GM18907 (cell line): Measurements from ENCODE around the gene CCNDBP1.
A peak's percentile ranks its signal among the peaks of the same experiment; 100 is the strongest.
"Not testable (repeated sequence)": the region's sequence is repeated elsewhere in the genome, so short reads cannot be mapped to it uniquely, and the experiment has no call there.

Experiments
- ATAC-seq: cut with Tn5 transposase; IDR thresholded peaks from one replicate; pipeline ENCODE4 v1.9.1; 2021; ENCODE audit warnings: mild to moderate bottlenecking, moderate library complexity; ENCODE audit not compliant: unreplicated experiment

Gene CCNDBP1, protein sequence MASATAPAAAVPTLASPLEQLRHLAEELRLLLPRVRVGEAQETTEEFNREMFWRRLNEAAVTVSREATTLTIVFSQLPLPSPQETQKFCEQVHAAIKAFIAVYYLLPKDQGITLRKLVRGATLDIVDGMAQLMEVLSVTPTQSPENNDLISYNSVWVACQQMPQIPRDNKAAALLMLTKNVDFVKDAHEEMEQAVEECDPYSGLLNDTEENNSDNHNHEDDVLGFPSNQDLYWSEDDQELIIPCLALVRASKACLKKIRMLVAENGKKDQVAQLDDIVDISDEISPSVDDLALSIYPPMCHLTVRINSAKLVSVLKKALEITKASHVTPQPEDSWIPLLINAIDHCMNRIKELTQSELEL

DNA sequence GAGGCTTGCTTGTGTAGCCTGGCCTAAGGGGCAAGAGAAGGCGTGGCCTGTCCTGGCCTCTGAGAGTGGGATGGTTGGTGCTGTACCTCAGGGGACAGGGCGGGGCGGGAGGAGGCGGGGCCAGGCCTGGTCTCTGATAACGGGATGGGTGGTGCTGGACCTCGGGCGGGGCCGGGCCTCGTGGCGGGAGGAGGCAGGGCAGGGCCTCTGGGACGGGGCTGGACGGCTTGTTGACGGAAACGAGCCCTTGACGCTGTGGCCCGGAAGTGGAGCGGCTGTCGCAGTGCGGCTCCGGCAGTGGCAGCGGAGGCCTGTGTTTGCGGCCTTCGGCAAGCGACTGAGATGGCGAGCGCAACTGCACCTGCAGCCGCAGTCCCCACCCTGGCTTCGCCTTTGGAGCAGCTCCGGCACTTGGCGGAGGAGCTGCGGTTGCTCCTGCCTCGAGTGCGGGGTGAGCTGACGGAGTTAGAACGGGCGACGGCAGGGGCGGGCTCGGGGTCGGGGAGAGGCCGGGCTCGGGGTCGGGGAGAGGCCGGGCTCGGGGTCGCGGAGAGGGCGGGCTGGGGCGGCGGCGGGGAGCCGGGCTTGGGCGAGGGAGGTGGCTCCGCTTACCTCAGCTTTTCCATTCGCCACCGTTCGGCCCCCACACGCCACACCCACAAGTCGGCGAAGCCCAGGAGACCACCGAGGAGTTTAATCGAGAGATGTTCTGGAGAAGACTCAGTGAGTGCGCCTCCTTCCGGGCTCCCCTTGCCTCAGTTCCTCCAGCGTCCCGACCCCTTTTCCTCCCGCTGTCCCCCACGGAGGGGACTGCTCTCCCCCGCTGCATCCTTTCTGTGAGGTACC, at the start of gene CCNDBP1:
CCNDBP1 (plus strand) TSS at position 247 of the 846 bp plus-strand sequence; CDS start at position 343, 96 bp downstream.
- peak; percentile 90 for ATAC-seq

DNA sequence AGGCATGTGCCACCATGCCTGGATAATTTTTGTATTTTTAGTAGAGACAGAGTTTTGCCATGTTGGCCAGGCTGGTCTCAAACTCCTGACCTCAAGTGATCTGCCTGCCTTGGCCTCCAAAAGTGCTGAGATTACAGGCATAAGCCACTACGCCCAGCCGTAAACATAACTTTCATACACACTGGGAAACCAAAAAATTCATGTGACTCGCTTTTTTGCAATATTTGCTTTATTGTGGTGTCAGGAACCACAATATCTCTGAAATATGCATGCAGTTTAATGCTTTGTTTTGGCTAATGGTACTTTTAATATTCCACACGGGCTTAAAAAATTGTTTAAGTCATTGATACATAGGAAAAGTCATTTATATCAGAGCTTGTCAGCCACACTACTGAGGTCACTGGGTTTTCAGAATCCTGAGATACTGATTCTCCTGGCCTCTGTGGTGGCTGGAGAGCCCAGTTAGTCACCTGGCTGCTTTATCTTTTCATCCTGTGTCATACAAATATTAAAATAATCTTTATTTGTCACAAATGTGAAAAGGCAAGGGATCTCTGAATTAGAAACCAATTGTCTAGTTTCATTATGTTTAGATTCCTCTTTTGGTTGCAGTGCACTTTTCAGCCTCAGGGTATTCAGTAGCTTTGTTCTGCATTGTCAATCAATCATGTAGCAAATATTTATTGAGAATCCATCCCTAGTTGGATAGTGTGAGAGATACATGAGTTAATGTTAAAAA, 41.8 kb upstream of the CCNDBP1 start:
- ATAC-seq = no peak

DNA sequence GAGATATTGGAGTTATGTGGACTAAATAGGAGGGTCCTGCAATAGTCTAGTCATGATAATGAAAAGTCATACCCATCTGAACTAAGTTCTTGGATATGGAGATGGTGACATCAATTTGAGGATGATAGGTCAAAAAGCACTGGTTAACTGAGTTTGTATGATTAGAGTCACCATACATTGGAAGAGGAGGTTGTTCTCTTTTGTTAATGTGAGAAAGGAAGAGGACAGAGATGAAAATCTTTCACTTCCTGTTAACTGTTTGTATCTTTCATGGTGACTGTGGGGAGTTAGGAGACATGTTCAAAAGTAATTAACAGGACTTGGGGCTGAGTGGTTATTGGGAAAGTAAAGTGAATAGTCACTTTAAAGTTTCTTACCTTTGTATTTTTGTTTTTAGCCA, 40.7 kb upstream of the CCNDBP1 start:
- ATAC-seq = no peak

DNA sequence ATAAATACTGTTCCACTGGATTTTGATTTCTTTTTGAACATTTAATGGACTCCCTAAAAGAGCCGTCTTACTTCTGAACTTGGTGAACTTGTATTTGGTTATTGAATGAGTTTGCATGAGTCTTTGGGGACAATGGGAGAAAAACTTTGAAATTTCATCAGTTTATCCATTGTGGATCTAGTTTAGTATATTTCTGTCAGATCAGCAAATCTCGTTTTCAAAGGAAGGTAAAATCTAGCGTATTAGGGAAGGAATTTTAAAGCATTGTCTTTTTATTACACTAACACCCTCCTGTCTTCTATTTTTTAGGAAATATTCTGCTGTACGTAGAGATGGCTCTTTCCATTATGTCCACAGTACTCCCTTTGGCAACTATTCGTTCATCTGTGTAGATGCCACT, 39.0 kb upstream of the CCNDBP1 start:
- ATAC-seq = no peak

DNA sequence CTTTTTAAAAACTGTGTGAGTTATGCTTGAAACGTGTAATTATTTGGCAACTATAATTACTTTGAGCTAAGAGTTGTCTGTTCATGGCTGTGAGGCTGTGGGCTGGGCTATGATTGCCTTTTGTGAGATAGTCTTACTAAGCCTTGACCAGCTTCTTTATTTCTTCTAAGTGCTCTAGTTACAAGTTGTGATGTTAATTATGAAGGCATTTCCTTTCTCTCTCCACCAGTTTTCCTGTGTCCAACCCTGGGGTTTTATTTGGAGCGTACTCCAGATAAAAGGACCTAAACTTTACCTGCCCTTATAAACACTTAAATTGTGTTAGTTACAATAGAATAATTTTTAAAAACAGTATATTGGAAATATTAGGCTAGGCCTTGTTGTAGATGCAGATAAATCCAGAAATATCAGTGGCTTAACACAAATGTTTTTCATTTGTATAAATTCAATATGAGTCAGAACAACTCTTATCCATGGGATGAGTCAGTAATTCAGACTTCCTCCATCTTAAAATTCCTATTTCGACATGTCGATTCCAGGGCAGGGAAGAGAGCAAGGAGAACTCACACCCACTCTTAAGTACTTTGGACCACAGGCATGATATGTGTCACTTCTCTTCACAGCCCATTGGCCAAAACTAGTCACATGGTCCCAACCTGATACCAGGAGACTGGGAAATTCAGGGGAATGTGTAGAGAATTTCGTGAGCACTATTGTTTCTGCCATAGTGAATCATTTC, 34.8 kb upstream of the CCNDBP1 start:
- no peak for ATAC-seq

DNA sequence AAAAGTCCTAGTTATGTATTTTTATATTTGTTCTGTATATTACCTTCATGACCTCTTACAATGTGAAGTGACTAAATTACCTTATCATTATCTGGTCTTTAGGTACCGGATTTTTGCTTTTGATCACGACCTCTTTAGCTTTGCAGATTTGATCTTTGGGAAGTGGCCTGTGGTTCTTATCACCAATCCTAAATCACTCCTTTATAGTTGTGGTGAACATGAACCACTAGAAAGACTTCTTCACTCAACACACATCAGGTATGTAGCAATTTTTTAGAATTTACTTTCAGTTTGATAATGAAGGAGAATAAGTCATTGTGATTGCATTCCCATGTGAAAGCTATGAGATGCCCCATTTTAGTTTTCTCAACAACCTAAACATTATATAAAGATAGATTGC, 33.5 kb upstream of the CCNDBP1 start:
- no peak for ATAC-seq

DNA sequence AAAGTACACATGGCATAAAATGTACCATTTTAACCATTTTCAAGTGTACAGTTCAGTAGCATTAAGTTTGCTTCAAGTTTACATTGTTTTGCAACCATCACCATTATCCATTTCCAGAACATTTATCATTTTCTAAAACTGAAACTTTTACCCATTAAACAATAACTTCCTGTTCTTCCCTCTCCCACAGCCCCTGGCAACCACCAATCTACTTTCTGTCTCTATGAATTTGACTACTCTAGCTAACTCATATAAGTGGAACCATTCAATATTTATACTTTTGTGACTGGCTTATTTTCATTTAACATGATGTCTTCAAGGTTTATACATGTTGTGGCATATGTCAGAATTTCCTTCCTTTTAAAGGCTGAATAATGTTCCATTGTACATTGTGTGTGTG, 31.9 kb upstream of the CCNDBP1 start:
- ATAC-seq = no peak

DNA sequence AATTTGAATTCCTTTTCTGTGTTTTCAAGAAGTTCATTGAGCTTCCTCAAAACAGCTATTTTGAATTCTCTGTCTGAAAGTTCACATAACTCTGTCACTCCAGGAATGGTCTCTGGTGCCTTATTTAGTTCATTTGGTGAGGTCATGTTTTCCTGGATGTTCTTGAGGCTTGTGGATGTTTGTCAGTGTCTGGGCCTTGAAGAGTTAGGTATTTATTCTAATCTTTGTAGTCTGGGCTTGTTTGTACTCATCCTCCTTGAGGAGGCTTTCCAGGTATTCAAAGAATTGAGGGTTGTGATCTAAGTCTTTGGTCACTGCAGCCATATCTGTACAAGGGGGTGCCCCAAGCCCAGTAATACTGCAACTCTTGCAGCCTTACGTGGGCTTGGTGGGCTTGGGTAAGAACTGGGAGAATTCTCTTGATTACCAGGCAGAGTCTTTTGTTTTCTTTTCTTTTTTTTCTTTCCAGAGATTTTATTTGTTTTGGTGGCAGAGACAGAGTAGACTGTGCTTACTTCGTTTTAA, 19.3 kb upstream of the CCNDBP1 start:
- no peak for ATAC-seq

DNA sequence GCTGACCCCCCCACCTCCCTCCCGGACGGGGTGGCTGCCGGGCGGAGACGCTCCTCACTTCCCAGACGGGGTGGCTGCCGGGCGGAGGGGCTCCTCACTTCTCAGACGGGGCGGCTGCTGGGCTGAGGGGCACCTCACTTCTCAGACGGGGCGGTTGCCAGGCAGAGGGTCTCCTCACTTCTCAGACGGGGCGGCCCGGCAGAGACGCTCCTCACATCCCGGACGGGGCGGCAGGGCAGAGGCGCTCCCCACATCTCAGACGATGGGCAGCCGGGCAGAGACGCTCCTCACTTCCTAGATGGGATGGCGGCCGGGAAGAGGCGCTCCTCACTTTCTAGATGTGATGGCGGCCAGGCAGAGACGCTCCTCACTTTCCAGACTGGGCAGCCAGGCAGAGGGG, 17.9 kb upstream of the CCNDBP1 start:
- not testable (repeated sequence) for ATAC-seq

DNA sequence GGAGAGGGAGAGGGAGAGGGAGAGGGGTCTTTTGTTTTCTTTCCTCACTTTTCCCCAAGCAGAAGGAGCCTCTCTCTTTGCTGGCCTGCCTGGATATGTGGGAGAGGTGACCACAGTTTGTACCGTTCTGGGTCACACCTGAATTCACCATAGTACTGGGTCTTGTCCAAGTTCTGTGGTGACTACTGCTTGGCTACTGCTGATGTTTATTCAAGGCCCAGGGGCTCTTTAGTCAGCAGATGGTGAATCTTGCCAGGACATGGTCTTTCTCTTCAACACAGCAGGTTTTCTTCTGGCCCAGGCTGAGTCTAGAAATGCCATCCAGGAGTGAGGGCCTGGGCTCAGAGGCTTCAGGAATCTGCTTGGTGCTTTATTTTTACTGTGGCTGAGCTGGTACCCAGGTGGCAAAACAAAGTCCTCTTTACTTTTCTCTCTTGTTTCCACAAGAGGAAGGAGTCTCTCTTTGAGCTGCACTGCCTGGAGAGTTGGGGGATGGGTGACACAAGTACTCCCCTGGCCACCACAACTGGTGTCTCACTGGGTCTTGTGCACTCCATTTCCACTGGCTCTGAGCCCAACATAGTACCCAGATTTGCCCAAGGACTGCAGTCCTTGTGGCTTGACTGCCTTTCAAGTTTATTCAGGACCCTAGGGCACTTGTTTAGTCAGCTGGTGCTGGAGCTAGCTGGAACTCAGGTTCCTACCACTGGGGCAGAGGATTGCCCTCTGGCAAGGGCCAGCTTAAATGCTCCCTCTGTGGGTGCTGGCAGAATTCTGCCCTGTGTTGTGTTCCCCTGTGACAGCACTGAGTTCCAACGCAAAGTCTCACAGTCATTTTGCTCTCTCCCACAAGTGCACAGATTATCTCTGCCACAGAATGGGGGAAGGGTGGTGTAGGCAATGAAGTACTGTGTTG, 16.8 kb upstream of the CCNDBP1 start:
- ATAC-seq = no peak

DNA sequence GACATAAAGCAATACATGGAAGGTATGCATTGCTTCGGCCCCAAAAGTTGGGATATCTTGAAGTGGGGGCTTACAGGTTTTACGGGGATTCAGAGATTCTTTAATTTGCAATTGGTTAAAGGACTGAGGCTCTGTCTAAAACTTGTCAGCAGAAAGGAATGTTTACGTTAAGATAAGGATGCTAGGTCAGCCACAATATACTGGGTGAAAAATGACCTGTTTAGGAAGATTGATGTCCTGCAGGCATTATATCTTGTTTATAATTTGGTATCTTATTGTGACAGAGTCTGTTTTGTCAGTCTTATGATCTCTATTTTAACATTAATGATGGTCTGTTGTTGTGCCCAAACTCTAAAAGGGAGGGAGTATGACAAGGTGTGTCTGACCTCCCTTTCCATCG, 15.3 kb upstream of the CCNDBP1 start:
- no peak for ATAC-seq

DNA sequence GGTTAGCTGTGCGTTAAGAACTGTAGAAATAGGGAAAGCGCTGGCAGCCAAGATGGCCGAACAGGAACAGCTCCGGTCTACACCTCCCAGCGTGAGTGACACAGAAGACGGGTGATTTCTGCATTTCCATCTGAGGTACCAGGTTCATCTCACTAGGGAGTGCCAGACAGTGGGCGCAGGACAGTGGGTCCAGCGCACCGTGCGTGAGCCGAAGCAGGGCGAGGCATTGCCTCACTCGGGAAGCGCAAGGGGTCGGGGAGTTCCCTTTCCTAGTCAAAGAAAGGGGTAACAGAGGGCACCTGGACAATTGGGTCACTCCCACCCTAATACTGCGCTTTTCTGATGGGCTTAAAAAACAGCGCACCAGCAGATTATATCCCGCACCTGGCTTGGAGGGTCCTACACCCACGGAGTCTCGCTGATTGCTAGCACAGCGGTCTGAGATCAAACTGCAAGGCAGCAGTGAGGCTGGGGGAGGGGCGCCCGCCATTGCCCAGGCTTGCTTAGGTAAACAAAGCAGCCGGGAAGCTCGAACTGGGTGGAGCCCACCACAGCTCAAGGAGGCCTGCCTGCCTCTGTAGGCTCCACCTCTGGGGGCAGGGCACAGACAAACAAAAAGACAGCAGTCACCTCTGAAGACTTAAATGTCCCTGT, 9.4 kb upstream of the CCNDBP1 start:
- not testable (repeated sequence) for ATAC-seq

DNA sequence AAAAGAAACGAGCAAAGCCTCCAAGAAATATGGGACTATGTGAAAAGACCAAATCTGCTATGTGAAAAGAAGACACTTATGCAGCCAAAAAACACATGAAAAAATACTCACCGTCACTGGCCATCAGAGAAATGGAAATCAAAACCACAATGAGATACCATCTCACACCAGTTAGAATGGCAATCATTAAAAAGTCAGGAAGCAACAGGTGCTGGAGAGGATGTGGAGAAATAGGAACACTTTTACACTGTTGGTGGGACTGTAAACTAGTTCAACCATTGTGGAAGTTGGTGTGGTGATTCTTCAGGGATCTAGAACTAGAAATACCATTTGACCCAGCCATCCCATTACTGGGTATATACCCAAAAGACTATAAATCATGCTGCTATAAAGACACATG, 8.1 kb upstream of the CCNDBP1 start:
- not testable (repeated sequence) for ATAC-seq

DNA sequence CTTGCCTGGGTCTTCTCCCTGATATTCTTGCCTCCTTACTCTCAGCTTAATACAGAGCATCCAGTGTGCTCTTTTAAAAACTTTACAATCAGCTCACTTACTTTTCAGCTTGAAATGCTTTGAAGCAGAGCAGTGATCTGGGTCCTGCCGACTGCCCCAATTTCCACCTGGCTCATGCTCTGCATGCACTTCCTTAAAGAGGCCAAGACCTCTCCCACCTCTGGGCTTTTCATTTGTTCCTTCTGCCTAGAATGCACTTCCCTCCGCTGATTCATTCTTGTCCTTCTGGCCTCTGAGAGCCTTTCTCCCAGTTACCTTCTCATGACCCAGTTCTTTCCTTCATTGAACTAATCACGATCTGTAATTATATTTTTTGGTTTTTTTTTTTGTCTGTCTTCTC, 1.9 kb upstream of the CCNDBP1 start:
- ATAC-seq = no peak

DNA sequence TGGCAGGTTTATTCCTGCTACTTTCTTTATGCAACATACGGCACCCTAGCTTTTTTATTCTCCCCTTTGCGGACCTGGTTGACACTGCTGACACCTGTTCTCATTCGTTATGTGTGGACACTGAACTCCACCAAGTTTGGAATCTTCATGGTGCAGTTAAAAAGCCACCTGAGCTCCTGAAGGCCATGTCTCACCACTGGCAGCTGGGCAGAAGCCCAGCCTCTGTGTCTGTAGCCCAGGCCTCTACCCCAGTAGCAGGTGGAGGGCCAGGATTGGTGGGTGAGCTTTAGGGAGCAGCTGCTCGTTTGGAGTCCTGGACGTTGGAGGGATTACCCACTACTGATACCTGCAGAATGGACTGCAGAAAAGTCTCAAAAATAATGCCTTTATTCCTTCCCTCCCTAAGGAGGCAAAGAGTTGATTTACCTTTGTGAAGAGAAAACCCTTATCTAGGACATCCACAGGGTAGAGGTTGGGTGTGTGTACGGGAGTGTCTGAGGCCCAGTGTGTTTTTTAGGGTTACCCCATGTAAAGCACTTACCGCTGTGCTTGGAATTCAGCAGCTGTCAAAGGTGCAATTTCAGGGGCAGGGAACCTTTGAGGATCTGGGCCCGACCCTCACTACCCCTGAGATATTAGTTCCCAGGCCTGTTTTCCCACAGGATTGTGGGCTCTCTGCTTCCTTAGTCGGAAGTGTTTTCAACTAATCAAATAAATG, 637 bp upstream of the CCNDBP1 start:
- peak; percentile 7 for ATAC-seq

DNA sequence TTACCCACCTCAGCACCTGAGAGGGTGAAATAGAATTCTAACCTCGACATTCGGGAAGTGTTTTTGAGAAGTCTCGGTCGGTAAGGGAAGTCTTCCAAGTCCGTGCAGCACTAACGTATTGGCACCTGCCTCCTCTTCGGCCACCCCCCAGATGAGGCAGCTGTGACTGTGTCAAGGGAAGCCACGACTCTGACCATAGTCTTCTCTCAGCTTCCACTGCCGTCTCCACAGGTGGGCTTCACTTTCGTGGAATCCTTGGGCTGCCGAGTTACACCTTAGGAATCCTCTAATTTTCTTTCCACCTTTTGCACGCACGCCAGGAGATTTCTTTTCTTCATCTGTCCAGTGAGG, 775 bp downstream of the CCNDBP1 start:
- ATAC-seq = peak; percentile 23

DNA sequence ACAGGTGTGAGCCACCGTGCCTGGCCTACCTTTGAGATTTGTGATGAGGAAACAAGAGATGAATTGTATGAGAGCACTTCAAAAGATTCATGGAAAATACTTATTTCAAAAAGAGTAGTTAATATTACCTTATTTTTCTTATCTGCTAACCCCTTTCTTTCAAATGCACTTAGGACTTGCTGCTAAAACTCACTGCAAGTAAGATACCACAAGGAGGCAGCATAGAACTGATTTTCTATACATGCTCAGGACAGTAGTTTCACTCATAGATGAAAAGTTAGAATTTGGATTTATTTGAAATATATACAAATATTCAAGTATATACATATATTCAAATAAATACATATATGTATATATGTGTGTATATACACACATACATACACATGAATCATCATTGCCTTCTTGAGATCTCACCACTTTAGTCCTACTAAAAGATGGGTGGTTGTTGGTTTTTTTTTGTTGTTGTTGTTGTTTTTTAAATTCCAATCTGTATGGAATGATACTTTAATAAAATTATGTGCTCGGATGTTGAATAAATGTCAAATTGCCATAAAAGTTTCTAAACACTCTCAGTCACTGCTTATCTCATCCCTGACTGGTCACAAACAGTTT, 2.4 kb downstream of the CCNDBP1 start:
- no peak for ATAC-seq

DNA sequence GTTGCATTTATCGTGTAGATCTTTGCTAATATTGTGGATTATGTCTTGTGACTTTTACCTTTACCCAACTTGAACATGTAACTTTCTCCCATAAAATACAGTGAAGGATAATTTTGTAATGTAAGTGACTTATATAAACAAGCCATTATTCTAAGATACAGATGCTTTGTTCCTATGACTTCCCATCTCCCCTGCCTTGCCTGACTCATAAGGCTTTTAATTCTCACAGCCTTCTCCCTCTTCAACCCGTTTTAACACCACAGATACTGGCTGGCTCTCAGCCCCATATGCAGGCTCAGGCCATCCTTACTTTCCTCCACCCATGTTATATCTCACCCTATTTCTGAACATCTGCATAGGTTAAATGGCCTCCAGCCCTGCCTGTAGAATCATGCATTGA, 4.1 kb downstream of the CCNDBP1 start:
- ATAC-seq = no peak
